GM23248 (cell line): Measurements from ENCODE around the gene SP2.

Experiments used
- EZH2 ChIP-seq: fragments of 200-600 bp; sonication (generic); IDR thresholded peaks from 2 replicates; pipeline ENCODE4 v1.6.1; 2018; ENCODE audit warnings: antibody characterized with exemption, mild to moderate bottlenecking; ENCODE audit not compliant: insufficient read depth, poor library complexity, severe bottlenecking
- EZH2phosphoT487 ChIP-seq: fragments of 200-600 bp; sonication (generic); IDR thresholded peaks from 2 replicates; pipeline ENCODE4 v1.6.1; 2018; ENCODE audit warnings: antibody characterized with exemption, moderate library complexity, mild to moderate bottlenecking, low read depth; ENCODE audit not compliant: insufficient read depth

DNA sequence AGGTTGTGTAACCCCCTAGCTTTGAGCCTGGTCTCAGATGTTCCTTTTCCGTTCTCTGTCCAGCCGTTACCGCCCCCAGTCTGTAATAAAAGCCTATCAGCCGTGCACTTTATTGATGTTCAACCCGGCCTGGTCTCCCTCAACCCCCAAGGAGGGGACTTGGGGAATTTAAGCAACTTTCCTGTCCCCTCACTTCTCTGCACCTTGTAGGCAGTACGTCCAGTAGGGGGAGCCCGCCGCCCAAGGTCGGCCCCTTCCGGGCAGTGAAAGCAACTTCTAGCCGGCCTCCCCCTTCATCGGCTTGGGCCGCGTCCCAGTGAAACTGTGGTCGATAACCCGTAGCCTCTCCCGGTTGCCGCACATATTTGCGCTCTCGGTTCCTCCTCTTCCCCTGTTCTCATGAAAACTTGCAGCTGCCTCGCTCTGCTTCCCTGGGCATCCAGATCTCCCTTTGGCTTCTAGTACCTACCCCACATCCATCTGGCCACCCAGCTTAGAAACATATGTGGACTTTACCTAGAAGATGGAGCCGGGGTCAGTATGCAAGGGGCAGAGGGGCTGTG, 53.2 kb downstream of the SP2 start:
- TF ChIP-seq EZH2 (no peak), EZH2phosphoT487 (no peak)
